HL-60/S4 treated with retinoic acid at 250 ng/mL for 4 days and 3 days (cell line): ENCODE measurements around the gene CFAP299.

Experiments used
- in situ Hi-C: fragments of 300-500 bp; cut with MboI; formaldehyde crosslinking; loops from 2 replicates; pipeline ENCODE4 v1.7.0; 2022; ENCODE audit warnings: low sequenced_read_pairs

CFAP299 gene

DNA sequence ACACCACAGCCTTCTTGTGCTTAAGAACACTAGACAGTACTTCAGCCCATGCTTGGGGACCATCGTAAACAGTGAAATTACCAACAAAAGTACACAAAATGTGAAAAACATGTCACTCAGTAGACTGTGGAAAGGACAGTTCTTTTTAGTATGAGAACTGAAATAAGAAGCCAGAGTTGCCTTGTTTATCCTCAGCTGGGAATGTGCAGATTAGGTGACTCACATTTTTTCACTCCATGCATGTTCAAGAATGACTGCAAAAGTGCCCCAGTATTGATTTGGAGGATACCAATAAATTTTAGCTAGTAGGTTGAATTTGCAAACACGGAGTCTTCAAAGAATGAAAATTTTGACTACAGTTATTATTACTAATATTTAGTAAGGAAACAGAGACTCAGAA, 671.9 kb downstream of the CFAP299 start:
- in situ Hi-C loops, result no loop called here
